Peyer's patch (tissue), 4 donors: ENCODE measurements around the gene CD28.

Source experiments
- POLR2A ChIP-seq, 2 donors: fragments of 450-650 bp; IDR thresholded peaks; one replicate each; pipeline ENCODE4 v1.5.1; 2017; ENCODE audit warnings: antibody characterized with exemption in 2 of 2, mild to moderate bottlenecking in 2 of 2, moderate library complexity in 2 of 2
- TF ChIP-seq, protein P1 (sequence below), 6 experiments: fragments of 450-650 bp in 4 of 6; fragments of 200-600 bp in 2 of 6; sonication (generic) in 1 of 6; IDR thresholded peaks; one replicate each; pipeline ENCODE4 v1.5.1; 2017 to 2019; ENCODE audit warnings: antibody characterized with exemption in 6 of 6, mild to moderate bottlenecking in 3 of 6, moderate library complexity in 1 of 6

- TF ChIP-seq, protein P1, sequence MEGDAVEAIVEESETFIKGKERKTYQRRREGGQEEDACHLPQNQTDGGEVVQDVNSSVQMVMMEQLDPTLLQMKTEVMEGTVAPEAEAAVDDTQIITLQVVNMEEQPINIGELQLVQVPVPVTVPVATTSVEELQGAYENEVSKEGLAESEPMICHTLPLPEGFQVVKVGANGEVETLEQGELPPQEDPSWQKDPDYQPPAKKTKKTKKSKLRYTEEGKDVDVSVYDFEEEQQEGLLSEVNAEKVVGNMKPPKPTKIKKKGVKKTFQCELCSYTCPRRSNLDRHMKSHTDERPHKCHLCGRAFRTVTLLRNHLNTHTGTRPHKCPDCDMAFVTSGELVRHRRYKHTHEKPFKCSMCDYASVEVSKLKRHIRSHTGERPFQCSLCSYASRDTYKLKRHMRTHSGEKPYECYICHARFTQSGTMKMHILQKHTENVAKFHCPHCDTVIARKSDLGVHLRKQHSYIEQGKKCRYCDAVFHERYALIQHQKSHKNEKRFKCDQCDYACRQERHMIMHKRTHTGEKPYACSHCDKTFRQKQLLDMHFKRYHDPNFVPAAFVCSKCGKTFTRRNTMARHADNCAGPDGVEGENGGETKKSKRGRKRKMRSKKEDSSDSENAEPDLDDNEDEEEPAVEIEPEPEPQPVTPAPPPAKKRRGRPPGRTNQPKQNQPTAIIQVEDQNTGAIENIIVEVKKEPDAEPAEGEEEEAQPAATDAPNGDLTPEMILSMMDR (IDR thresholded peaks at IDR 0.05) = no peak
- no peak for TF ChIP-seq POLR2A (IDR thresholded peaks at IDR 0.05)
Observed at GRCh38 chr2:203787979-203788378, 81.5 kb downstream of the CD28 start.
